Breast epithelium (tissue), 4 donors: ENCODE results near the gene HSDL2. TPM values are rescaled to one million over a fixed set of nuclear protein-coding genes. Genes with fewer than 3 reads are reported as not detected.

Source experiments
- DNase-seq, 2 donors: peaks; one replicate each; pipeline ENCODE4 v3.0.0-alpha.2; 2019; ENCODE audit warnings: low spot score in 2 of 2
- H3K27ac ChIP-seq, 2 donors: fragments of 200-600 bp; sonication (generic) in 1 of 2; one replicate each; pipeline ENCODE4 v1.5.1; 2016 to 2019; ENCODE audit warnings: mild to moderate bottlenecking in 1 of 2
- H3K27me3 ChIP-seq, 2 donors: fragments of 200-600 bp; sonication (generic) in 1 of 2; one replicate each; pipeline versions ENCODE4 v1.5.1 to v1.6.0; 2017 to 2019; ENCODE audit warnings: control low read depth in 1 of 2, mild to moderate bottlenecking in 1 of 2
- H3K36me3 ChIP-seq: fragments of 200-600 bp; one replicate; pipeline ENCODE4 v1.5.1; 2019
- H3K4me1 ChIP-seq, 2 donors: fragments of 200-600 bp; sonication (generic); one replicate each; pipeline ENCODE4 v1.5.1; 2016 to 2019; ENCODE audit warnings: control low read depth in 1 of 2
- H3K4me3 ChIP-seq, 3 donors: fragments of 200-600 bp; sonication (generic); 1 replicate in 2 of 3; 2 replicates in 1 of 3; pipeline ENCODE4 v1.5.1; 2016 to 2019; ENCODE audit warnings: mild to moderate bottlenecking in 3 of 3, moderate library complexity in 2 of 3
- H3K9me3 ChIP-seq, 2 donors: fragments of 200-600 bp; sonication (generic) in 1 of 2; one replicate each; pipeline ENCODE4 v1.5.1; 2016 to 2019; ENCODE audit warnings: control low read depth in 1 of 2
- CTCF ChIP-seq, 3 donors: fragments of 450-650 bp; IDR thresholded peaks; one replicate each; pipeline ENCODE4 v1.5.1; 2016 to 2017; ENCODE audit warnings: antibody characterized with exemption in 3 of 3, mild to moderate bottlenecking in 3 of 3, moderate library complexity in 3 of 3
- POLR2A ChIP-seq: fragments of 450-650 bp; IDR thresholded peaks from one replicate; pipeline ENCODE4 v1.6.1; 2016; ENCODE audit warnings: antibody characterized with exemption, mild to moderate bottlenecking, moderate library complexity
- POLR2AphosphoS5 ChIP-seq, 3 donors: sonication (generic); formaldehyde crosslinking; IDR thresholded peaks; one replicate each; pipeline ENCODE4 v1.6.1; 2017; ENCODE audit warnings: antibody characterized with exemption in 3 of 3
- intact Hi-C: fragments of 100-400 bp; cut with DNase I; formaldehyde crosslinking; loops from one replicate; pipeline ENCODE4 v1.15.1; 2023; ENCODE audit warnings: low total_unique reads
- total RNA-seq, 3 donors: library from RNA; depleted of rRNA; stranded (reverse); fragments of >200 nt; gene quantifications; one replicate each; pipeline ENCODE4 v1.1.0, GENCODE V29; 2016

Gene HSDL2
- total RNA-seq, 3 donors from 2014 or later: 30.7 to 124 (median 52.8) TPM

GRCh38 chr9:112375361-112375760, 4.5 kb upstream of the HSDL2 start:
- no peak overlapping the region for H3K27ac ChIP-seq
- H3K9me3 ChIP-seq: peaks cover 0 to under 1% of the 10 kb centered on the region in 2 donors
- H3K27me3 ChIP-seq: no peaks in the 10 kb centered on the region
- H3K36me3 ChIP-seq: no peaks in the 10 kb centered on the region
- intact Hi-C loops: loop anchor here (5.0 kb wide), 1 partner anchor 618 kb away; no protein-coding TSS in a partner anchor
- H3K4me1 ChIP-seq: peaks cover 0 to 5% of the 10 kb centered on the region in 2 donors
- H3K4me3 ChIP-seq: no peak overlapping the region
- DNase-seq: no peak
- TF ChIP-seq POLR2AphosphoS5 (IDR thresholded peaks at IDR 0.05) (no peak), POLR2A (no peak), CTCF (IDR thresholded peaks at IDR 0.05) (no peak)

- H3K4me3 ChIP-seq: peak overlapping the region in 1 of 3 donors; percentile 19
Measured at GRCh38 chr9:112377087-112377486, 2.8 kb upstream of the HSDL2 start.

GRCh38 chr9:112377684-112378327, 2.1 kb upstream of the HSDL2 start:
- Histone ChIP-seq H3K27ac (no peak overlapping the region), H3K27me3 (no peaks in the 10 kb centered on the region), H3K4me3 (peak overlapping the region in 2 of 3 donors; percentile 78 to 94), H3K36me3 (no peaks in the 10 kb centered on the region), H3K9me3 (no peaks in the 10 kb centered on the region), H3K4me1 (peaks cover 0 to 5% of the 10 kb centered on the region in 2 donors)
- intact Hi-C loops: loop anchor here (5.0 kb wide), 1 partner anchor 621 kb away; no protein-coding TSS in a partner anchor
- DNase-seq: no peak
- no peak for TF ChIP-seq POLR2A
- no peak for TF ChIP-seq POLR2AphosphoS5 (IDR thresholded peaks at IDR 0.05)
- TF ChIP-seq CTCF (IDR thresholded peaks at IDR 0.05): no peak

More at GRCh38 chr9:112377087-112377486, 2.8 kb upstream of the HSDL2 start:
- no peaks in the 10 kb centered on the region for H3K27me3 ChIP-seq
- no peak for DNase-seq
- H3K27ac ChIP-seq: no peak overlapping the region
- no peaks in the 10 kb centered on the region for H3K36me3 ChIP-seq
- H3K9me3 ChIP-seq: no peaks in the 10 kb centered on the region
- no peak for TF ChIP-seq CTCF (IDR thresholded peaks at IDR 0.05)
- no peak for TF ChIP-seq POLR2A
- no peak for TF ChIP-seq POLR2AphosphoS5 (IDR thresholded peaks at IDR 0.05)
- H3K4me1 ChIP-seq: peaks cover 0 to 5% of the 10 kb centered on the region in 2 donors
- intact Hi-C loops: loop anchor here (5.0 kb wide), 1 partner anchor 620 kb away; no protein-coding TSS in a partner anchor

GRCh38 chr9:112378328-112379176, 1.4 kb upstream of the HSDL2 start:
- H3K27ac ChIP-seq: peak overlapping the region; percentile 95 to 97
- intact Hi-C loops: loop anchor here (5.0 kb wide), 1 partner anchor 621 kb away; no protein-coding TSS in a partner anchor
- TF ChIP-seq CTCF (IDR thresholded peaks at IDR 0.05) (no peak), POLR2AphosphoS5 (IDR thresholded peaks at IDR 0.05) (no peak), POLR2A (no peak)
- DNase-seq: no peak
- H3K4me3 ChIP-seq: peak overlapping the region; percentile 63 to 94 (median 78)
- H3K4me1 ChIP-seq: peaks cover 0 to 5% of the 10 kb centered on the region in 2 donors
- no peaks in the 10 kb centered on the region for H3K27me3 ChIP-seq
- no peaks in the 10 kb centered on the region for H3K9me3 ChIP-seq
- no peaks in the 10 kb centered on the region for H3K36me3 ChIP-seq
